ENCODE data around the gene ADIG.

GRCh38 chr20:38569747-38570525, 11.1 kb upstream of the ADIG start:
- TF ChIP-seq EZH2 (IDR thresholded peaks at IDR 0.05; ENCODE audit: low read depth, low read length, severe bottlenecking), result no peak
- no peak for TF ChIP-seq EP300 (IDR thresholded peaks at IDR 0.05; ENCODE audit: borderline replicate concordance in 1 of 2, low read depth in 2 of 2, low read length in 2 of 2)
- no peak for TF ChIP-seq ATF3 (IDR thresholded peaks at IDR 0.05; ENCODE audit: insufficient read depth, low read depth, low read length)
- TF ChIP-seq CTCF (IDR thresholded peaks at IDR 0.05; ENCODE audit: control extremely low read depth in 1 of 3, insufficient read depth in 1 of 3, low read depth in 1 of 3, low read length in 3 of 3), result no peak
- TF ChIP-seq CBX5 (IDR thresholded peaks at IDR 0.05; ENCODE audit: low read depth, low read length), result no peak
- no peak for TF ChIP-seq TEAD4 (IDR thresholded peaks at IDR 0.05; ENCODE audit: low read depth, low read length)
- no peak for TF ChIP-seq CHD1 (IDR thresholded peaks at IDR 0.05; ENCODE audit: low read depth, low read length)
- no peak for TF ChIP-seq BRCA1 (IDR thresholded peaks at IDR 0.05; ENCODE audit: low read depth, low read length)
- TF ChIP-seq TCF12 (IDR thresholded peaks at IDR 0.05; ENCODE audit: low read depth, low read length), result no peak
- no peak for TF ChIP-seq BACH1 (IDR thresholded peaks at IDR 0.05; ENCODE audit: low read length)
- no peak for TF ChIP-seq MAX (IDR thresholded peaks at IDR 0.05)
- no peak for TF ChIP-seq YY1 (IDR thresholded peaks at IDR 0.05; ENCODE audit: low read depth, low read length)
- no peak for TF ChIP-seq GTF2F1 (IDR thresholded peaks at IDR 0.05; ENCODE audit: borderline replicate concordance, low read depth, low read length)
